ENCODE data around the gene D2HGDH.
"Not testable (repeated sequence)": the region's sequence is repeated elsewhere in the genome, so short reads cannot be mapped to it uniquely, and the experiment has no call there.

Gene D2HGDH

GRCh38 chr2:241796610-241797138 is 62.2 kb downstream of the D2HGDH start:
- DNase-seq: no peak

GRCh38 chr2:241797441-241798080 is 63.1 kb downstream of the D2HGDH start:
- no peak for DNase-seq

- no peak for DNase-seq
These were observed 63.7 kb downstream of the D2HGDH start for GRCh38 chr2:241798081-241798630.

GRCh38 chr2:241798631-241799521 is 64.4 kb downstream of the D2HGDH start:
- DNase-seq: no peak

- DNase-seq: no peak
These were observed 65.2 kb downstream of the D2HGDH start for GRCh38 chr2:241799522-241800197.

- not testable (repeated sequence) for DNase-seq
These were observed 65.9 kb downstream of the D2HGDH start for GRCh38 chr2:241800198-241800903.

GRCh38 chr2:241801611-241802420 is 67.4 kb downstream of the D2HGDH start:
- no peak for DNase-seq

GRCh38 chr2:241802421-241803318 is 68.2 kb downstream of the D2HGDH start:
- no peak for DNase-seq

- peak; percentile 45 for DNase-seq
These were observed 69.2 kb downstream of the D2HGDH start for GRCh38 chr2:241803387-241804325.

GRCh38 chr2:241804326-241805229 is 70.1 kb downstream of the D2HGDH start:
- no peak for DNase-seq

- DNase-seq: not testable (repeated sequence)
These were observed 71.8 kb downstream of the D2HGDH start for GRCh38 chr2:241806217-241806616.

- DNase-seq: no peak
These were observed 73.8 kb downstream of the D2HGDH start for GRCh38 chr2:241808051-241808720.

- no peak for DNase-seq
These were observed 74.4 kb downstream of the D2HGDH start, which contains the start of gene NEU4 for GRCh38 chr2:241808721-241809382. NEU4 (plus strand) TSS chr2:241809193; CDS start chr2:241814485, 5,292 bp downstream.

GRCh38 chr2:241809383-241810306 is 75.2 kb downstream of the D2HGDH start:
- DNase-seq: no peak
